K562 (cell line): ENCODE data around the gene XIRP2. TPM values are rescaled to one million over a fixed set of nuclear protein-coding genes. Genes with fewer than 3 reads are reported as not detected.

Experiments used
- ATAC-seq: fragments of 200-7000 bp; cut with Tn5 transposase; 3 replicates; pipeline ENCODE4 v1.9.1; 2020; ENCODE audit warnings: moderate library complexity
- BruUV-seq: library from RNA; stranded (reverse); fragments of 400-500 nt; replicated peaks from 2 replicates; lab custom pipeline; 2021; lab: Mats Ljungman, UMichigan
- CTCF ChIA-PET: fragments of 300-600 bp; formaldehyde crosslinking; extraction: SDS; loops from one replicate; lab custom pipeline; 2021; ENCODE audit warnings: low intra/inter-chr PET ratio; lab: Yijun Ruan, JAX
- POLR2A ChIA-PET: fragments of 300-600, 350-650 bp; sonication (Branson Sonifier 250); formaldehyde crosslinking; extraction: SDS; loops from one replicate; lab custom pipeline; 2021; ENCODE audit warnings: antibody characterized with exemption, inconsistent platforms; lab: Yijun Ruan, JAX
- DNase-seq, 4 experiments: peaks; one replicate each; pipeline versions ENCODE4 v3.0.0 to v3.0.0-alpha.2; 2011 to 2018; ENCODE audit warnings: low spot score in 3 of 4, mixed read lengths in 3 of 4; ENCODE audit errors: extremely low read depth in 1 of 4
- FAIRE-seq: peaks from 2 replicates; lab custom pipeline; 2011; peaks lifted over from hg19 to GRCh38; lab: Jason Lieb, UNC
- H2AFZ ChIP-seq: 2 replicates; pipeline ENCODE4 v1.6.0; 2011; ENCODE audit warnings: low read depth, low read length, control low read depth, inconsistent platforms
- H3K27ac ChIP-seq: fragments of 200-600 bp; 3 replicates; pipeline ENCODE4 v1.8.0; 2011; ENCODE audit warnings: low read depth, mild to moderate bottlenecking, control low read depth, inconsistent platforms, low read length, moderate library complexity, mixed read lengths; ENCODE audit errors: extremely low read depth
- H3K27me3 ChIP-seq, 2 experiments: fragments of 300-600 bp in 1 of 2; 2 replicates in 1 of 2; 3 replicates in 1 of 2; pipeline versions ENCODE4 v1.6.0 to v1.8.0; 2011; ENCODE audit warnings: inconsistent platforms in 2 of 2, low read length in 2 of 2, mild to moderate bottlenecking in 1 of 2, mixed read lengths in 1 of 2, moderate library complexity in 1 of 2; ENCODE audit not compliant: control insufficient read depth in 2 of 2, insufficient read depth in 2 of 2
- H3K36me3 ChIP-seq: fragments of 300-600 bp; 3 replicates; pipeline ENCODE4 v1.8.0; 2011; ENCODE audit warnings: mild to moderate bottlenecking, low read length, inconsistent platforms; ENCODE audit not compliant: control insufficient read depth, insufficient read depth
- H3K4me1 ChIP-seq, 2 experiments: fragments of 200-600 bp in 1 of 2; replicated peaks in 1 of 2; 2 replicates in 1 of 2; 3 replicates in 1 of 2; pipeline versions ENCODE4 v1.5.1 to v1.8.0; 2011; ENCODE audit warnings: inconsistent platforms in 2 of 2, low read length in 2 of 2, mild to moderate bottlenecking in 1 of 2, mixed read lengths in 1 of 2, moderate library complexity in 1 of 2; ENCODE audit not compliant: control insufficient read depth in 2 of 2, insufficient read depth in 2 of 2
- H3K4me2 ChIP-seq: 2 replicates; pipeline ENCODE4 v1.6.1; 2011; ENCODE audit warnings: low read length, control low read depth, inconsistent platforms, mixed read lengths; ENCODE audit not compliant: insufficient read depth
- H3K4me3 ChIP-seq: fragments of 200-600 bp; sonication (generic), shearing (Covaris generic); 2 replicates; pipeline ENCODE4 v1.5.1; 2016; ENCODE audit warnings: control low read depth, inconsistent platforms
- H3K79me2 ChIP-seq: fragments of 200-600 bp; 3 replicates; pipeline ENCODE4 v1.8.0; 2011; ENCODE audit warnings: low read length, inconsistent platforms; ENCODE audit not compliant: control insufficient read depth, insufficient read depth
- H3K9ac ChIP-seq, 2 experiments: 2 replicates each; pipeline versions ENCODE4 v1.6.0 to v1.6.1; 2011; ENCODE audit warnings: low read depth in 2 of 2, low read length in 2 of 2, control low read depth in 1 of 2, inconsistent platforms in 1 of 2, mild to moderate bottlenecking in 1 of 2, mixed read lengths in 1 of 2; ENCODE audit not compliant: insufficient read depth in 1 of 2
- H3K9me1 ChIP-seq: one replicate; pipeline ENCODE4 v1.6.0; 2011; ENCODE audit warnings: inconsistent platforms, mild to moderate bottlenecking, low read length, moderate library complexity; ENCODE audit not compliant: control insufficient read depth, insufficient read depth
- H3K9me3 ChIP-seq: replicated peaks from 2 replicates; pipeline ENCODE4 v1.5.1; 2011; ENCODE audit warnings: low read depth, low read length, inconsistent platforms; ENCODE audit not compliant: control insufficient read depth, insufficient read depth
- H4K20me1 ChIP-seq: replicated peaks from 2 replicates; pipeline ENCODE4 v1.6.1; 2011; ENCODE audit warnings: low read length, inconsistent platforms, mixed read lengths; ENCODE audit not compliant: control insufficient read depth, insufficient read depth
- AFF1 ChIP-seq, 2 experiments: fragments of 450-650 bp; IDR thresholded peaks; 2 replicates each; pipeline ENCODE4 v1.6.1; 2018; ENCODE audit warnings: mild to moderate bottlenecking in 2 of 2, low read depth in 1 of 2; ENCODE audit not compliant: partially characterized antibody in 2 of 2
- CREB3L1 ChIP-seq: fragments of 450-650 bp; IDR thresholded peaks from 2 replicates; pipeline ENCODE4 v1.6.1; 2014; ENCODE audit warnings: low read depth, mild to moderate bottlenecking, moderate library complexity, borderline replicate concordance
- CTBP1 ChIP-seq: fragments of 450-650 bp; IDR thresholded peaks from 2 replicates; pipeline ENCODE4 v1.6.1; 2016; ENCODE audit warnings: borderline replicate concordance
- HCFC1 ChIP-seq: IDR thresholded peaks from 2 replicates; pipeline ENCODE4 v1.6.1; 2012; ENCODE audit warnings: low read depth, low read length, improper control_type of control experiment
- KDM2B ChIP-seq: fragments of 250-450 bp; sonication (Bioruptor Pico); IDR thresholded peaks from 2 replicates; pipeline ENCODE4 v1.8.0; 2021; ENCODE audit warnings: mild to moderate bottlenecking, moderate library complexity
- MTA2 ChIP-seq: fragments of 450-650 bp; IDR thresholded peaks from 2 replicates; pipeline ENCODE4 v1.6.1; 2016; ENCODE audit warnings: low read depth
- SAFB2 ChIP-seq: fragments of 200-400 bp; formaldehyde crosslinking; IDR thresholded peaks from 2 replicates; pipeline ENCODE4 v1.6.1; 2018; ENCODE audit warnings: borderline replicate concordance, low read length, low read depth, moderate library complexity; ENCODE audit not compliant: severe bottlenecking
- SIX5 ChIP-seq, 2 experiments: IDR thresholded peaks; 2 replicates each; pipeline ENCODE4 v1.6.1; 2011; ENCODE audit warnings: low read length in 2 of 2, borderline replicate concordance in 1 of 2, low read depth in 1 of 2, mild to moderate bottlenecking in 1 of 2, moderate library complexity in 1 of 2; ENCODE audit not compliant: insufficient read depth in 1 of 2
- TBP ChIP-seq: optimal IDR thresholded peaks from 2 replicates; pipeline ENCODE3; 2011; ENCODE audit warnings: low read depth, low read length, improper control_type of control experiment
- ZNF146 ChIP-seq: IDR thresholded peaks from one replicate; pipeline ENCODE4 v1.6.1; 2018; ENCODE audit warnings: missing compliant biosample characterization; ENCODE audit not compliant: unreplicated experiment
- WGBS: fragments of 100-300 bp; shearing (Covaris generic); methylation state at CpG from one replicate; pipeline ENCODE4 v1.1.6; 2016; ENCODE audit warnings: low coverage, mixed read lengths; ENCODE audit not compliant: insufficient coverage; ENCODE audit errors: missing lambda C conversion rate; 5-methylcytosine and 5-hydroxymethylcytosine counted together
- in situ Hi-C: fragments of 300-500 bp; cut with MboI; formaldehyde crosslinking; loops from 4 replicates; pipeline ENCODE4 v1.15.0; 2018; ENCODE audit warnings: inconsistent platforms, mixed read lengths
- intact Hi-C: fragments of 100-400 bp; cut with micrococcal nuclease; formaldehyde crosslinking; loops from 2 replicates; pipeline ENCODE4 v1.14.2; 2022
- polyA plus RNA-seq, 8 experiments: library from polyadenylated mRNA; depleted of rRNA in 4 of 8; stranded (reverse) in 5 of 8; unstranded in 3 of 8; fragments of >200 nt; fragmentation: Nextera tagmentation in 2 of 8; fragmentation: Illumina TruSeq in 1 of 8; extraction: Ambion mirVana in 2 of 8; extraction: Trizol in 1 of 8; gene quantifications; 2 replicates each; pipeline versions ENCODE4 v1.2.1 to v1.2.3, GENCODE V29; 2011 to 2014; ENCODE audit warnings: inconsistent platforms in 1 of 8, missing spikeins in 1 of 8
- total RNA-seq, 7 experiments: library from RNA; depleted of rRNA in 6 of 7; stranded (reverse); fragments of >200 nt in 6 of 7; fragmentation: Illumina TruSeq in 2 of 7; extraction: Trizol in 2 of 7; gene quantifications; 2 replicates each; pipeline versions ENCODE4 v1.2.1 to v1.2.3, GENCODE V29; 2011 to 2021; ENCODE audit warnings: low replicate concordance in 1 of 7

Gene XIRP2
- total and polyA plus RNA-seq, 9 of the 15 experiments (the other 6 are each of a cell fraction or from before 2014, with no cell fraction given), result 0.04 to 0.10 (median 0.04) TPM; not detected in 2

GRCh38 chr2:166932032-166932431 lies 43.8 kb downstream of the XIRP2 start (continued):
- TF ChIP-seq AFF1 (IDR thresholded peaks at IDR 0.05; ENCODE audit: low read depth in 1 of 2, partially characterized antibody in 2 of 2), result no peak
- no peak for TF ChIP-seq SIX5 (IDR thresholded peaks at IDR 0.05; ENCODE audit: borderline replicate concordance in 1 of 2, insufficient read depth in 1 of 2, low read depth in 1 of 2, low read length in 2 of 2)
- no peak for TF ChIP-seq CTBP1
- TF ChIP-seq MTA2, result no peak
- no peak for TF ChIP-seq HCFC1
- TF ChIP-seq ZNF146 (CRISPR knock-in tag), result no peak
- no peak for TF ChIP-seq KDM2B (CRISPR knock-in tag)

GRCh38 chr2:166934817-166935216 lies 46.5 kb downstream of the XIRP2 start:
- ChIA-PET POLR2A (no interaction called here), CTCF (no interaction called here)
- H3K79me2 ChIP-seq, result no peaks in the 10 kb centered on the region
- H3K4me2 ChIP-seq, result no peak overlapping the region
- no peak overlapping the region for H3K4me3 ChIP-seq
- H3K4me1 ChIP-seq, result no peaks in the 10 kb centered on the region
- intact Hi-C loops (no loop called here), in situ Hi-C loops (no loop called here)
- H3K9ac ChIP-seq, result no peak overlapping the region
- BruUV-seq, result no TSS peak
- no peaks in the 10 kb centered on the region for H3K27me3 ChIP-seq
- H3K27ac ChIP-seq, result no peak overlapping the region
- FAIRE-seq (no peak), ATAC-seq (no peak), DNase-seq (no peak)
- no peaks in the 10 kb centered on the region; the same call in 1 of the 2 replicates for H3K9me3 ChIP-seq
- WGBS, result 0% methylated on average over 5 of the region's 5 CpGs
- H2AFZ ChIP-seq, result no peak overlapping the region
- TF ChIP-seq SAFB2 (no peak), TBP (no peak), CREB3L1 (no peak)
- H3K36me3 ChIP-seq, result no peaks in the 10 kb centered on the region
- no peaks in the 10 kb centered on the region for H3K9me1 ChIP-seq
- no peaks in the 10 kb centered on the region for H4K20me1 ChIP-seq
